Thoracic aorta (tissue), 2 donors: Measurements from ENCODE around the gene NDUFS8. TPM values are rescaled to one million over a fixed set of nuclear protein-coding genes. Genes with fewer than 3 reads are reported as not detected.

Experiments
- ATAC-seq: fragments of 150-250 bp; one replicate; pipeline ENCODE4 v1.8.0; 2017; ENCODE audit warnings: low read depth; ENCODE audit not compliant: insufficient number of reproducible peaks, low FRiP score
- DNase-seq: peaks from one replicate; pipeline ENCODE4 v3.0.0-alpha.2; 2020; ENCODE audit warnings: low spot score
- H3K27ac ChIP-seq, 2 donors: fragments of 200-600 bp; sonication (generic); 1 replicate in 1 of 2; 2 replicates in 1 of 2; pipeline ENCODE4 v1.5.1; 2016; ENCODE audit warnings: mild to moderate bottlenecking in 2 of 2, moderate library complexity in 2 of 2
- H3K27me3 ChIP-seq: fragments of 200-600 bp; sonication (generic); replicated peaks from 2 replicates; pipeline ENCODE4 v1.6.0; 2016; ENCODE audit warnings: mild to moderate bottlenecking; ENCODE audit not compliant: insufficient read depth
- H3K36me3 ChIP-seq: fragments of 200-600 bp; sonication (generic); one replicate; pipeline ENCODE4 v1.5.1; 2016
- H3K4me1 ChIP-seq, 2 donors: fragments of 200-600 bp; sonication (generic); 1 replicate in 1 of 2; 2 replicates in 1 of 2; pipeline versions ENCODE4 v1.5.1 to v1.6.0; 2016; ENCODE audit warnings: low read depth in 2 of 2, mild to moderate bottlenecking in 1 of 2; ENCODE audit not compliant: control insufficient read depth in 1 of 2
- H3K4me3 ChIP-seq: fragments of 200-600 bp; sonication (generic); 2 replicates; pipeline ENCODE4 v1.5.1; 2016; ENCODE audit warnings: mild to moderate bottlenecking
- H3K9me3 ChIP-seq: fragments of 200-600 bp; sonication (generic); 2 replicates; pipeline ENCODE4 v1.5.1; 2016
- total RNA-seq, 2 donors: library from RNA; depleted of rRNA; stranded (reverse); fragments of >200 nt; gene quantifications; one replicate each; pipeline versions ENCODE4 v1.1.0 to v1.2.3, GENCODE V29; 2016
- TF ChIP-seq, protein P1 (sequence below): fragments of 200-600 bp; sonication (generic); IDR thresholded peaks from one replicate; pipeline ENCODE4 v1.5.1; 2019; ENCODE audit warnings: antibody characterized with exemption

Gene NDUFS8
- total RNA-seq, 2 donors from 2014 or later, result 85.8 to 96.5 TPM

DNA sequence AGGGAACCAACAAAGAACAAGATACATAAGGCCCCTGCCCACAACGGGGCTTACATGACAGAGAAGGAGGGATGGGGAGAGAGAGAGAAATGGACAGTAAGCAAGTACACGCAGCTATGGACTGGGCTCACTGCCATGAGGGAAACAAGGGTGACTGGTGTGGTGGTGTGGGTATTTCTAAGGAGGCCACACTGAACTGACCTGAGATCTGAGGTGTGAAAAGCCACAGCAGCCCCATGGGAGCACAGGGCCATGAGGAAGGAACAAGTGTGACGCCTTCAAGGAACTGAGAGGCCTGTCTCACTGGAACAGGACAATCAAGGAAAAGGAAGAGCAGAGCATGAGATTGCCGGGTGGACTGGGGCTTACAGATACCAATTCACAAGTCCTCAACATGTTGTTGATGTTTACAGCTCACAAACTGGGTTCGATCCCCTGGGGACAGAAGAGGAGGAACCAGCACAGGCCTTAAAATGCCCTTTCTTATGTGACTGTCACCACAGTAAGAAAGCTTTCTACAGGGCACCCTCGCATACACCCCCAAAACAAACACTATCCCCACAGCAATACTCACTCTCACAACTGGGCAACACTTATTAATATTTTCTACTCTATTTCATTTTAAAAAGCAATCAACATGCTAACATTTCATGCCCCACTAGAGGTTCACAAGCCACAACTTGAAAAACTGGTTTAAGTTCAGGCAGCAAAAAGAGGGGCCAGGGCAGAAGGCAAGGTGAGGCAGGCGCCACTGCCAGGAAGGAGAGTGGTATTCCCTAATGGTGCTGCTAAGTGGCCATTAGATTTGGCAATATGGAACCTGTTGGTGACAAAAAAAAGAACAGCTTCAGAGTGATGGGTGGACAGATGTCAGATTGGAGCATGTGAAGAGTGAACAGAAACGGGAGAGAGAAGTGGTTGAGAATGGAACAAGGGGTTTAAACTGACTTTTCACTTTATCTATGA is 47.4 kb downstream of the NDUFS8 start:
- Histone ChIP-seq H3K27ac (no peak overlapping the region), H3K36me3 (no peaks in the 10 kb centered on the region), H3K27me3 (no peaks in the 10 kb centered on the region), H3K4me1 (no peaks in the 10 kb centered on the region), H3K9me3 (no peaks in the 10 kb centered on the region), H3K4me3 (no peak overlapping the region)
- no peak for DNase-seq
- TF ChIP-seq, protein P1, sequence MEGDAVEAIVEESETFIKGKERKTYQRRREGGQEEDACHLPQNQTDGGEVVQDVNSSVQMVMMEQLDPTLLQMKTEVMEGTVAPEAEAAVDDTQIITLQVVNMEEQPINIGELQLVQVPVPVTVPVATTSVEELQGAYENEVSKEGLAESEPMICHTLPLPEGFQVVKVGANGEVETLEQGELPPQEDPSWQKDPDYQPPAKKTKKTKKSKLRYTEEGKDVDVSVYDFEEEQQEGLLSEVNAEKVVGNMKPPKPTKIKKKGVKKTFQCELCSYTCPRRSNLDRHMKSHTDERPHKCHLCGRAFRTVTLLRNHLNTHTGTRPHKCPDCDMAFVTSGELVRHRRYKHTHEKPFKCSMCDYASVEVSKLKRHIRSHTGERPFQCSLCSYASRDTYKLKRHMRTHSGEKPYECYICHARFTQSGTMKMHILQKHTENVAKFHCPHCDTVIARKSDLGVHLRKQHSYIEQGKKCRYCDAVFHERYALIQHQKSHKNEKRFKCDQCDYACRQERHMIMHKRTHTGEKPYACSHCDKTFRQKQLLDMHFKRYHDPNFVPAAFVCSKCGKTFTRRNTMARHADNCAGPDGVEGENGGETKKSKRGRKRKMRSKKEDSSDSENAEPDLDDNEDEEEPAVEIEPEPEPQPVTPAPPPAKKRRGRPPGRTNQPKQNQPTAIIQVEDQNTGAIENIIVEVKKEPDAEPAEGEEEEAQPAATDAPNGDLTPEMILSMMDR, result no peak
- ATAC-seq, result no peak

DNA sequence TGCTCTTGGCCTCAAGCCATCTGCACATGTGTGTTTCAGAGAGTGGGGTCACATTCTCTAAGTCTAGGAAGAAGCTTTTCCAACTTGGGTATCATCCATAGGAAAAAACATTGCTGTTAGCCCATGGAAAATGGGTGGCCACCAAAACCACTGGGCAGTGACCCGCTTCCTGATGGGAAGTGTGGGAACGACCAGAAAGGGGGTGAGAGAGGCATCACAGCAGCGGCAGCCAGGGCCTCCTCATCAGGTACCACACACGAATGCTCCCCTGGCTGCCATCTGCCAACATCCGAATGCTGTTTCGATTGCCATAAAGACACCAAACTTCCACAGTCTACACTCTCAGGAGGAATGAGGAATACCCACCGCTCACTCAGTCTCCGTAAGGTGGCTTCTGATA is 50.4 kb downstream of the NDUFS8 start:
- no peak for DNase-seq
- no peak overlapping the region for H3K27ac ChIP-seq
- H3K36me3 ChIP-seq, result no peaks in the 10 kb centered on the region
- TF ChIP-seq, protein P1, result no peak
- H3K4me1 ChIP-seq, result no peaks in the 10 kb centered on the region
- no peak for ATAC-seq
- no peaks in the 10 kb centered on the region for H3K9me3 ChIP-seq
- H3K27me3 ChIP-seq, result no peaks in the 10 kb centered on the region
- no peak overlapping the region for H3K4me3 ChIP-seq

DNA sequence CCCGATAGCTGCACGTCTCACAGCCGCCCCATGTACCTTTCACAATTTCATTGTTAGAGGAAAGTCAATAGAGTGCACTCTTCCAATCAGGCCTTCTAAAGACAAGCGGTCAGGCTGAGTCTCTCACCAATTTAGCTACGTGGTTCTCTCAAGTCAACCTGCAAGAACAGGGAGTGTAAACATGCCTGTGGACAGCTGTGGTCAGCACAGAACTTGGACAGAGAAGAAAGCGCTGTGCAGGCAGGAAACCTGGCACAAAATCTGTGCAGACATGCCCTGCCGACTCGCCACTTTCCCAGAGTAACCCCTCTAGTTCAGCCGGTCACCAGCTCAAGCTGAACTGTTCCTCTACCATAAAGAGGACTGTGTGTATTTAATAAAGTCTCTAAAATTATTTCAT is 51.2 kb downstream of the NDUFS8 start:
- H3K27ac ChIP-seq, result no peak overlapping the region
- no peaks in the 10 kb centered on the region for H3K4me1 ChIP-seq
- H3K27me3 ChIP-seq, result no peaks in the 10 kb centered on the region
- H3K4me3 ChIP-seq, result no peak overlapping the region
- H3K36me3 ChIP-seq, result no peaks in the 10 kb centered on the region
- ATAC-seq (no peak), DNase-seq (no peak)
- TF ChIP-seq, protein P1, result no peak
- H3K9me3 ChIP-seq, result no peaks in the 10 kb centered on the region

DNA sequence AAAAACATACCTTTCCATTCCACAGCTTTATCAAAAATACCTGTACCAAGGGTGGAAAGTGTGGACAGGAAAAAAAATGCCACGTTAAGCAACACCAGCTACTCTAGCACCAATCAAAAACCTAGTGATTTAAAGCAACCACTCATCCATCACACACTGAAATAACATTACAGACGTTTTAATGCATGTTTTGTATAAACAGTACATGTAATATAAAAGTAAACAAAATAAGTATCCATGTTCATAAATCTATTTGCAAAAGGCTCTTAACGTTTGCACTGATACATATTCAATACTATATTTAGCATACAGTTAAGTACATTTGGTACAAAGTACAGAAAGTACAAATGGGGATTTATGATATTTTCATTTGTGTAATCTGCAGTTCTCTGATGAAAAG is 52.0 kb downstream of the NDUFS8 start:
- no peaks in the 10 kb centered on the region for H3K36me3 ChIP-seq
- H3K27ac ChIP-seq, result no peak overlapping the region
- TF ChIP-seq, protein P1, result no peak
- DNase-seq, result no peak
- no peaks in the 10 kb centered on the region for H3K4me1 ChIP-seq
- H3K4me3 ChIP-seq, result no peak overlapping the region
- no peaks in the 10 kb centered on the region for H3K9me3 ChIP-seq
- no peaks in the 10 kb centered on the region for H3K27me3 ChIP-seq
- no peak for ATAC-seq

DNA sequence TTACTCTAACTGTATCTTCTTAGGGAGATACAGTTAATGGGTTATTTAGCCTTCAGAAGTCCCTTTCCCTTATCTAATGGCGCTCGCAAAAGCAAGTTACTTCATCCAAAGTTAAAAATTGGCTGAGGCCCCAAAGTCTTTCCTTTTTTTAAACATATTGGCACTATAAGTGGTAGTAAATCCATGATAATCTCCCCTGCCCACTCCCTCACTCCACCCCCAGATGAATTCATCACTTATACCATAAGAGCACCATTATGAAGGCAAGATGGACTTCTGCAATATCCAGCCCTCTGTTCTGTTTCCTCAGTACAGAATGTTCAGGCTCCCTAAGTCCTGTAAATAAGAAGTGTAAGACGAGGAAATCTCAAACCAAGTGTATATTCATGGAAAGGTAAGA is 53.0 kb downstream of the NDUFS8 start:
- no peaks in the 10 kb centered on the region for H3K9me3 ChIP-seq
- no peak overlapping the region for H3K27ac ChIP-seq
- H3K4me3 ChIP-seq, result no peak overlapping the region
- no peaks in the 10 kb centered on the region for H3K36me3 ChIP-seq
- H3K4me1 ChIP-seq, result no peaks in the 10 kb centered on the region
- TF ChIP-seq, protein P1, result no peak
- DNase-seq (no peak), ATAC-seq (no peak)
- H3K27me3 ChIP-seq, result no peaks in the 10 kb centered on the region

Other genes with a start within 250 kb of the NDUFS8 start
- 10 to 100 TPM; 39.6 to 72.4 TPM for gene UNC93B1, start 26.6 kb upstream of the NDUFS8 start, total RNA-seq
- gene ALDH3B1, start 20.4 kb upstream of the NDUFS8 start, total RNA-seq, result 10 to 100 TPM; 17.6 to 24.2 TPM
- gene TCIRG1, start 8.3 kb downstream of the NDUFS8 start, total RNA-seq, result 100 to 1,000 TPM; 167 to 281 TPM
- 10 to 100 TPM; 12.5 to 22.2 TPM for gene CHKA, start 90.7 kb downstream of the NDUFS8 start, total RNA-seq
- 10 to 100 TPM; 20.7 to 29.8 TPM for gene KMT5B, start 182.6 kb downstream of the NDUFS8 start, total RNA-seq
- gene C11orf24, start 241.3 kb downstream of the NDUFS8 start, total RNA-seq, result 10 to 100 TPM; 37.9 to 63.0 TPM